CD4-positive, alpha-beta T cell treated with Interleukin-6 for 4 hours (primary cell): Measurements from ENCODE around the gene KANK4.

Experiments
- DNase-seq: peaks from one replicate; pipeline ENCODE4 v3.0.0-alpha.2; 2020; ENCODE audit warnings: mixed read lengths

Gene KANK4

GRCh38 chr1:62304515-62304914, 14.7 kb downstream of the KANK4 start:
- no peak for DNase-seq

- DNase-seq = no peak
Observed at GRCh38 chr1:62301726-62302390, 17.4 kb downstream of the KANK4 start.

GRCh38 chr1:62299426-62300200, 19.6 kb downstream of the KANK4 start:
- no peak for DNase-seq

GRCh38 chr1:62295921-62296491, 23.2 kb downstream of the KANK4 start:
- peak; percentile 4 for DNase-seq

- DNase-seq = no peak
Observed at GRCh38 chr1:62294261-62294660, 25.0 kb downstream of the KANK4 start.

GRCh38 chr1:62288662-62289061, 30.6 kb downstream of the KANK4 start:
- no peak for DNase-seq

- no peak for DNase-seq
Observed at GRCh38 chr1:62288224-62288623, 31.0 kb downstream of the KANK4 start.

- DNase-seq = no peak
Observed at GRCh38 chr1:62286786-62287224, 32.4 kb downstream of the KANK4 start.

GRCh38 chr1:62285984-62286785, 33.0 kb downstream of the KANK4 start:
- DNase-seq = no peak

- DNase-seq = no peak
Observed at GRCh38 chr1:62285440-62285839, 33.8 kb downstream of the KANK4 start.

- no peak for DNase-seq
Observed at GRCh38 chr1:62283986-62284385, 35.2 kb downstream of the KANK4 start.

- no peak for DNase-seq
Observed at GRCh38 chr1:62282909-62283755, 36.1 kb downstream of the KANK4 start.

GRCh38 chr1:62281922-62282555, 37.2 kb downstream of the KANK4 start:
- DNase-seq = no peak

GRCh38 chr1:62280960-62281465, 38.2 kb downstream of the KANK4 start:
- no peak for DNase-seq

GRCh38 chr1:62280150-62280549, 39.1 kb downstream of the KANK4 start:
- no peak for DNase-seq

GRCh38 chr1:62276791-62277190, 42.4 kb downstream of the KANK4 start:
- DNase-seq = no peak

GRCh38 chr1:62274496-62275485, 44.4 kb downstream of the KANK4 start:
- no peak for DNase-seq

GRCh38 chr1:62273953-62274352, 45.3 kb downstream of the KANK4 start:
- DNase-seq = no peak

GRCh38 chr1:62271948-62272728, 47.1 kb downstream of the KANK4 start:
- peak; percentile 62 for DNase-seq
